M059J (cell line): ENCODE measurements around the gene P2RY12. TPM values are rescaled to one million over a fixed set of nuclear protein-coding genes. Genes with fewer than 3 reads are reported as not detected.

Experiments used
- DNase-seq: peaks from one replicate; pipeline ENCODE4 v3.0.0-alpha.2; 2012; ENCODE audit warnings: low read depth
- total RNA-seq: library from RNA; depleted of rRNA; stranded (reverse); fragments of >200 nt; shearing (Covaris generic); gene quantifications from 2 replicates; pipeline ENCODE4 v1.2.3, GENCODE V29; 2014; rRNA removed

Gene P2RY12
- not detected in 2 replicates for total RNA-seq

- DNase-seq: no peak
These were observed at the start of gene P2RY12 for GRCh38 chr3:151384741-151385174. Gene P2RY12 (minus strand): TSS chr3:151384753. CDS start chr3:151338845, 45,908 bp downstream.

GRCh38 chr3:151432616-151433372 is 48.2 kb upstream of the P2RY12 start:
- peak; percentile 52 for DNase-seq

- peak; percentile 96 for DNase-seq
These were observed 47.4 kb upstream of the P2RY12 start for GRCh38 chr3:151431940-151432339.

GRCh38 chr3:151430821-151431484 is 46.4 kb upstream of the P2RY12 start:
- DNase-seq: no peak

GRCh38 chr3:151428386-151428785 is 43.8 kb upstream of the P2RY12 start:
- DNase-seq: no peak

- DNase-seq: no peak
These were observed 41.7 kb upstream of the P2RY12 start for GRCh38 chr3:151426341-151426657.

GRCh38 chr3:151425627-151426340 is 41.2 kb upstream of the P2RY12 start:
- peak; percentile 46 for DNase-seq

GRCh38 chr3:151423091-151423490 is 38.5 kb upstream of the P2RY12 start:
- DNase-seq: no peak

- no peak for DNase-seq
These were observed 37.4 kb upstream of the P2RY12 start for GRCh38 chr3:151421938-151422337.

GRCh38 chr3:151419806-151420205 is 35.3 kb upstream of the P2RY12 start:
- no peak for DNase-seq

- no peak for DNase-seq
These were observed 30.7 kb upstream of the P2RY12 start for GRCh38 chr3:151415289-151415688.

- no peak for DNase-seq
These were observed 28.4 kb upstream of the P2RY12 start for GRCh38 chr3:151412989-151413388.

- peak; percentile 65 for DNase-seq
These were observed 26.5 kb upstream of the P2RY12 start for GRCh38 chr3:151410891-151411559.

GRCh38 chr3:151407928-151408327 is 23.4 kb upstream of the P2RY12 start:
- DNase-seq: no peak

- DNase-seq: peak; percentile 88
These were observed 19.8 kb upstream of the P2RY12 start for GRCh38 chr3:151404316-151404715.

GRCh38 chr3:151403246-151403645 is 18.7 kb upstream of the P2RY12 start:
- DNase-seq: peak; percentile 89

- DNase-seq: no peak
These were observed 17.8 kb upstream of the P2RY12 start for GRCh38 chr3:151402349-151402748.

GRCh38 chr3:151400341-151400740 is 15.8 kb upstream of the P2RY12 start:
- DNase-seq: no peak

- DNase-seq: no peak
These were observed 14.3 kb upstream of the P2RY12 start for GRCh38 chr3:151398895-151399294.

GRCh38 chr3:151395806-151396205 is 11.3 kb upstream of the P2RY12 start:
- DNase-seq: peak; percentile 86

GRCh38 chr3:151394611-151395010 is 10.1 kb upstream of the P2RY12 start:
- DNase-seq: no peak

- DNase-seq: no peak
These were observed 9.4 kb upstream of the P2RY12 start for GRCh38 chr3:151393941-151394340.
